ENCODE data around the gene BMPER.

The BMPER gene

GRCh38 chr7:34036051-34036920 lies 130.9 kb downstream of the BMPER start:
- DNase-seq, result no peak

GRCh38 chr7:34036972-34037792 lies 131.8 kb downstream of the BMPER start:
- DNase-seq, result no peak

GRCh38 chr7:34038816-34039470 lies 133.6 kb downstream of the BMPER start:
- no peak for DNase-seq

- no peak for DNase-seq
These were observed 136.4 kb downstream of the BMPER start for GRCh38 chr7:34041707-34042106.

- DNase-seq, result no peak
These were observed 137.1 kb downstream of the BMPER start for GRCh38 chr7:34042406-34042805.

GRCh38 chr7:34043461-34044305 lies 138.3 kb downstream of the BMPER start:
- DNase-seq, result no peak

GRCh38 chr7:34044306-34044643 lies 138.9 kb downstream of the BMPER start:
- no peak for DNase-seq

GRCh38 chr7:34044734-34045353 lies 139.5 kb downstream of the BMPER start:
- no peak for DNase-seq

GRCh38 chr7:34048445-34048844 lies 143.1 kb downstream of the BMPER start:
- DNase-seq, result no peak

- no peak for DNase-seq
These were observed 148.7 kb downstream of the BMPER start for GRCh38 chr7:34054075-34054474.

GRCh38 chr7:34057136-34057535 lies 151.8 kb downstream of the BMPER start:
- DNase-seq, result no peak

GRCh38 chr7:34057956-34058355 lies 152.6 kb downstream of the BMPER start:
- no peak for DNase-seq

- no peak for DNase-seq
These were observed 153.4 kb downstream of the BMPER start for GRCh38 chr7:34058801-34059135.

- DNase-seq, result no peak
These were observed 153.9 kb downstream of the BMPER start for GRCh38 chr7:34059136-34059828.

GRCh38 chr7:34060196-34060947 lies 155.0 kb downstream of the BMPER start:
- no peak for DNase-seq

GRCh38 chr7:34061149-34061548 lies 155.8 kb downstream of the BMPER start:
- DNase-seq, result no peak

GRCh38 chr7:34062341-34062740 lies 157.0 kb downstream of the BMPER start:
- no peak for DNase-seq

GRCh38 chr7:34062826-34063225 lies 157.5 kb downstream of the BMPER start:
- DNase-seq, result no peak

- no peak for DNase-seq
These were observed 159.3 kb downstream of the BMPER start for GRCh38 chr7:34064519-34065158.

GRCh38 chr7:34066411-34066810 lies 161.1 kb downstream of the BMPER start:
- no peak for DNase-seq
